ENCODE data around the gene KIF12. TPM values are rescaled to one million over a fixed set of nuclear protein-coding genes. Genes with fewer than 3 reads are reported as not detected.

Gene KIF12
- total RNA-seq (not detected), total RNA-seq (0 to 0.13 (median 0) reads per million in 172 experiments)
- polyA plus RNA-seq (2013, experiment 1 of 2), result not detected
- polyA plus RNA-seq (2013, experiment 2 of 2), result 0.04 TPM

DNA sequence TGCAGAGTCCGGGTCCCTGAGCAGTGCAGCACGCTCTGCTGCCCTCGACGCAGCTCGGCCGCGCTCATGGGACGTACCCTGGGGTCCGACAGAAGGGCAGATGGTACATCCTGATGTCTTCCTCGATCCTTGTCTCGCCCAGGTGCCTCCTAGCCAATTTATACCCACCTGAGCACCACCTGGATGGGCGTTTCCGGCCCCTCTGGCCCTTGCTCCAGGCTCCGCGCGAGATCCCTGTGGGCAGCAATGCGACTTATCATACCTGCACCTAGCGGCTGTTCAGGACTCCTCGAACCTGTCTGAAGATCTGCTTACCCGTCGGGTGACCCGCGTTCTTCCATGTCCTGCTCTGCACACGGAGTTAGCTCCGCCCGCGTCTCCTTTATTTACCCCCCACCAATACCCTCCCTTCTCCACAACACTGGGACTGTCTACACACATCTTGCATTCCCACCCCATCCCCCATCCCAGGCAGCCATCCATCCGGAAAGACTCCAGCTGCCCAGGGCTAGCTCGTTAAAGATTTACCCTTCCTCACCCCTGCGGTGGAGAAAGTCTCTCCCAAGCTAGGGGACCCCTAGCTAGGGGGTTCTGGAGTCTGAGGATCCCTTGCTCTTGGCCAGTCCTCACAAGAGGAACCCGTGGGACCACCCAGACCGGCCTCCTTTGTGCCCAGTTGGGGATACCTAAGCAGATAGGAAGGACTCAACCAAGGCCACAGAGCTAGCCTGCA is at the start of gene KIF12:
Gene KIF12, minus strand, starts transcription at position 357 of the 733 bp plus-strand sequence. Its CDS starts 16 bp downstream, at position 341.
- H3K36me3 Mint-ChIP-seq (ENCODE audit: low read depth), result no peaks in the 10 kb centered on the region
- H3K9me3 Mint-ChIP-seq, result peaks cover 6% of the 10 kb centered on the region
- H3K4me1 Mint-ChIP-seq (ENCODE audit: low read depth), result peaks cover 9% of the 10 kb centered on the region
- H3K27ac Mint-ChIP-seq, result no peak within 1 kb of the TSS
- no peak for TF ChIP-seq CTCF (IDR thresholded peaks at IDR 0.05)
- ATAC-seq (ENCODE audit: poor library complexity) (no peak), DNase-seq (peak in 1 of 14 experiments; percentile 16)
- no peak within 1 kb of the TSS for H3K4me3 ChIP-seq (ENCODE audit: low read length)
- no peak within 1 kb of the TSS for H3K27ac ChIP-seq (ENCODE audit: low read depth in 1 of 2, low read length in 2 of 2)
- peaks cover 26 to 30% of the 10 kb centered on the region in 2 experiments for H3K27me3 ChIP-seq (ENCODE audit: control insufficient read depth in 1 of 2, insufficient read depth in 2 of 2, low read length in 2 of 2)
- H3K27me3 Mint-ChIP-seq, result peaks cover 60% of the 10 kb centered on the region
- H3K4me3 Mint-ChIP-seq, result no peak within 1 kb of the TSS
- peaks cover 0 to 9% of the 10 kb centered on the region in 2 experiments for H3K9me3 ChIP-seq (ENCODE audit: control insufficient read depth in 1 of 2, insufficient read depth in 1 of 2, low read length in 2 of 2)
- intact Hi-C loops (cut with DNase I, micrococcal nuclease), result no loop called here
- ChIA-PET POLR2A (no interaction called here), CTCF (interaction anchor here (0.9 to 1.2 kb wide), 2 partner anchors 9 to 15 kb away, joined by 3 read pairs; no protein-coding TSS in a partner anchor)
- peaks cover 6% of the 10 kb centered on the region for H3K4me1 ChIP-seq (ENCODE audit: insufficient read depth, low read length)
- no peaks in the 10 kb centered on the region for H3K36me3 ChIP-seq (ENCODE audit: insufficient read depth, low read length)

DNA sequence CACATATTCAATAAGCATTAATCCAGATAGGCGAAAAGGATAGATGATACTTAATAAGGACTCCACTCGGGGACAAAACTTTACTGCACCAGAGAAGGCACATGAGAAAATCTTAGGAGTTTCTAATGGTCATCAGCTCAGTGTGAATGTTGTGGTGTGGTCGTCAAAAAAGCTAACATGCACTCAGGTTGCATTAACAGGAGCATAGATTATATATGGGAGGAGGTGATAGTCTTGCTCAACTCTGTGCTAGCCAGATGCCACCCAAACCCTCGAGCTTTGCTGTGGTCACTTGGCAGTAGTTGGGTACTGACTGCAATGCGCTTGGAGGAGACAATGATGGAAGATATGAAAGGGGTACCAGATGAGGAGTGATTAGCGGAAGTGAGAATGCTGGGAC is 47.6 kb upstream of the KIF12 start:
- POLR2A ChIA-PET, result no interaction called here
- Mint-ChIP-seq H3K9me3 (no peaks in the 10 kb centered on the region), H3K27ac (no peak overlapping the region), H3K36me3 (ENCODE audit: low read depth) (no peaks in the 10 kb centered on the region), H3K4me1 (ENCODE audit: low read depth) (no peaks in the 10 kb centered on the region), H3K27me3 (peaks cover 66% of the 10 kb centered on the region), H3K4me3 (no peak overlapping the region)
- CTCF ChIA-PET, result no interaction called here
- intact Hi-C loops (cut with DNase I, micrococcal nuclease), result no loop called here
- no peaks in the 10 kb centered on the region for H3K4me1 ChIP-seq (ENCODE audit: insufficient read depth, low read length)
- no peaks in the 10 kb centered on the region for H3K36me3 ChIP-seq (ENCODE audit: insufficient read depth, low read length)
- H3K27me3 ChIP-seq (ENCODE audit: control insufficient read depth in 1 of 2, insufficient read depth in 2 of 2, low read length in 2 of 2), result peaks cover 12 to 23% of the 10 kb centered on the region in 2 experiments
- H3K9me3 ChIP-seq (ENCODE audit: control insufficient read depth in 1 of 2, insufficient read depth in 1 of 2, low read length in 2 of 2), result no peaks in the 10 kb centered on the region
- H3K27ac ChIP-seq (ENCODE audit: low read depth in 1 of 2, low read length in 2 of 2), result no peak overlapping the region
- no peak for TF ChIP-seq CTCF (IDR thresholded peaks at IDR 0.05)
- ATAC-seq (ENCODE audit: poor library complexity) (no peak), DNase-seq (no peak)
- no peak overlapping the region for H3K4me3 ChIP-seq (ENCODE audit: low read length)

DNA sequence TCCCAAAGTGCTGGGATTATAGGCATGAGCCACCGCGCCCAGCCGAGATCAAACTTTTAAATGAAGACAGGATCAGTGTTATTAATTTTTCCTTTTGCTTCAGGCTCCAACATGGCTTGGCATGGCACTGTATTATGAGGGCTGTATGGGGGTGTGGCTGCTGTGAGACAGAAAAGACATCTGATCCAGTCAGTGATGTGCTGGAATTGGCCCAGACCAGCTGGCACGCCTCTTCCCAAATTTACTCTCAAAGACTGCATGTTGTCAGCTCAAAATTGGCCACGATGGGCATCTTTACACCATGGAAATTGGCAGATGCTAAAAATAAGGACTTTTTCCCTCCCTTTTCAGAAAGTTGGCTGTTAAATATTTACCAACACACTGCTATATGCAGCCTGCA is 44.1 kb upstream of the KIF12 start:
- Histone ChIP-seq H3K36me3 (ENCODE audit: insufficient read depth, low read length) (no peaks in the 10 kb centered on the region), H3K27ac (ENCODE audit: low read depth in 1 of 2, low read length in 2 of 2) (no peak overlapping the region), H3K4me3 (ENCODE audit: low read length) (no peak overlapping the region), H3K9me3 (ENCODE audit: control insufficient read depth in 1 of 2, insufficient read depth in 1 of 2, low read length in 2 of 2) (peaks cover 0 to 3% of the 10 kb centered on the region in 2 experiments), H3K27me3 (ENCODE audit: control insufficient read depth in 1 of 2, insufficient read depth in 2 of 2, low read length in 2 of 2) (no peaks in the 10 kb centered on the region), H3K4me1 (ENCODE audit: insufficient read depth, low read length) (no peaks in the 10 kb centered on the region)
- Mint-ChIP-seq H3K4me1 (ENCODE audit: low read depth) (no peaks in the 10 kb centered on the region), H3K27ac (no peak overlapping the region), H3K36me3 (ENCODE audit: low read depth) (no peaks in the 10 kb centered on the region), H3K4me3 (no peak overlapping the region), H3K27me3 (peaks cover 48% of the 10 kb centered on the region), H3K9me3 (no peaks in the 10 kb centered on the region)
- no peak for DNase-seq
- ATAC-seq (ENCODE audit: poor library complexity), result no peak
- CTCF ChIA-PET, result interaction anchor here (0.5 kb wide), 1 partner anchor 187 kb away, joined by 4 read pairs; no protein-coding TSS in a partner anchor
- POLR2A ChIA-PET, result no interaction called here
- intact Hi-C loops (cut with DNase I, micrococcal nuclease), result no loop called here
- TF ChIP-seq CTCF (IDR thresholded peaks at IDR 0.05), result no peak
